SH-SY5Y (cell line): ENCODE data around the gene ABCA1.

Experiments used
- GATA2 ChIP-seq: IDR thresholded peaks from 2 replicates; pipeline ENCODE4 v1.6.1; 2011; ENCODE audit warnings: mild to moderate bottlenecking, low read depth, low read length
- GATA3 ChIP-seq: IDR thresholded peaks from 2 replicates; pipeline ENCODE4 v1.6.1; 2011; ENCODE audit warnings: low read depth, mild to moderate bottlenecking, low read length, moderate library complexity

GRCh38 chr9:104769655-104770054, 158.3 kb downstream of the ABCA1 start:
- TF ChIP-seq GATA2 (no peak), GATA3 (no peak)
